AG04449 (cell line): ENCODE data around the gene MAD1L1.
A peak's percentile ranks its signal among the peaks of the same experiment; 100 is the strongest.

Experiments used
- CTCF ChIA-PET: fragments of 350-600 bp; formaldehyde crosslinking; extraction: SDS; loops from one replicate; lab custom pipeline; 2021; ENCODE audit warnings: antibody characterized with exemption; lab: Yijun Ruan, JAX
- POLR2A ChIA-PET: fragments of 400-600, 350-600 bp; formaldehyde crosslinking; extraction: SDS; loops from one replicate; lab custom pipeline; 2020; ENCODE audit warnings: antibody characterized with exemption, inconsistent platforms; lab: Yijun Ruan, JAX
- DNase-seq: peaks from one replicate; pipeline ENCODE4 v3.0.0-alpha.2; 2010; ENCODE audit warnings: low read depth, low spot score
- H3K4me3 ChIP-seq: 2 replicates; pipeline ENCODE4 v1.5.1; 2011; ENCODE audit warnings: low read depth, mild to moderate bottlenecking, control low read depth, low read length
- CTCF ChIP-seq: IDR thresholded peaks from one replicate; pipeline ENCODE4 v1.5.1; 2011; ENCODE audit warnings: mild to moderate bottlenecking, moderate library complexity, low read length, control low read depth, inconsistent platforms; ENCODE audit not compliant: insufficient read depth; ENCODE audit errors: missing control alignments

MAD1L1 gene

GRCh38 chr7:1914321-1914720, 318.4 kb downstream of the MAD1L1 start:
- TF ChIP-seq CTCF, result no peak
- H3K4me3 ChIP-seq, result no peak overlapping the region
- CTCF ChIA-PET, result interaction anchor here (3.1 kb wide), 1 partner anchor 9 kb away, joined by 22 read pairs; no protein-coding TSS in a partner anchor
- DNase-seq, result no peak
- POLR2A ChIA-PET, result no interaction called here

- H3K4me3 ChIP-seq, result no peak overlapping the region
- ChIA-PET CTCF (interaction anchor here (1.2 to 3.1 kb wide), 5 partner anchors 9 to 232 kb away, joined by 3 to 22 read pairs (median 3); no protein-coding TSS in a partner anchor), POLR2A (interaction anchor here (1.0 to 1.1 kb wide), 2 partner anchors 31 to 319 kb away, joined by 4 read pairs; partner anchors contain the start of gene MAD1L1)
Observed at GRCh38 chr7:1913466-1914282, 319.1 kb downstream of the MAD1L1 start.

GRCh38 chr7:1912593-1913465, 319.9 kb downstream of the MAD1L1 start:
- CTCF ChIA-PET, result interaction anchor here (0.7 to 3.1 kb wide), 7 partner anchors 10 to 291 kb away, joined by 3 to 22 read pairs (median 3); no protein-coding TSS in a partner anchor
- POLR2A ChIA-PET, result interaction anchor here (0.9 to 1.1 kb wide), 4 partner anchors 10 to 320 kb away, joined by 3 to 5 read pairs (median 4); partner anchors contain the start of gene MAD1L1
- peak; percentile 48 for TF ChIP-seq CTCF
- peak overlapping the region; percentile 27 for H3K4me3 ChIP-seq
- DNase-seq, result no peak

More at GRCh38 chr7:1913466-1914282, 319.1 kb downstream of the MAD1L1 start:
- DNase-seq, result no peak
- TF ChIP-seq CTCF, result no peak

- CTCF ChIA-PET, result interaction anchor here (3.1 kb wide), 1 partner anchor 11 kb away, joined by 22 read pairs; no protein-coding TSS in a partner anchor
- no peak for DNase-seq
Observed at GRCh38 chr7:1911571-1911970, 321.2 kb downstream of the MAD1L1 start.

GRCh38 chr7:1910827-1911226, 321.9 kb downstream of the MAD1L1 start:
- POLR2A ChIA-PET, result no interaction called here
- no peak overlapping the region for H3K4me3 ChIP-seq
- no peak for TF ChIP-seq CTCF
- no peak for DNase-seq
- CTCF ChIA-PET, result no interaction called here

More at GRCh38 chr7:1911571-1911970, 321.2 kb downstream of the MAD1L1 start:
- no peak for TF ChIP-seq CTCF
- H3K4me3 ChIP-seq, result no peak overlapping the region
- POLR2A ChIA-PET, result no interaction called here
